HUES6 (cell line): Measurements from ENCODE around the gene BIN1.

Source experiments
- H3K27ac ChIP-seq: 2 replicates; pipeline ENCODE4 v1.7.0; 2013; ENCODE audit warnings: low read depth, mild to moderate bottlenecking, low read length, inconsistent platforms
- H3K27me3 ChIP-seq: 2 replicates; pipeline ENCODE4 v1.6.1; 2013; ENCODE audit warnings: low read length; ENCODE audit not compliant: control insufficient read depth, insufficient read depth
- H3K36me3 ChIP-seq: 2 replicates; pipeline ENCODE4 v1.6.1; 2013; ENCODE audit warnings: low read length; ENCODE audit not compliant: control insufficient read depth, insufficient read depth
- H3K4me1 ChIP-seq: 2 replicates; pipeline ENCODE4 v1.6.1; 2013; ENCODE audit warnings: low read length; ENCODE audit not compliant: control insufficient read depth, insufficient read depth
- H3K4me3 ChIP-seq: 2 replicates; pipeline ENCODE4 v1.5.1; 2013; ENCODE audit warnings: low read depth, low read length
- H3K9ac ChIP-seq: one replicate; pipeline ENCODE4 v1.6.1; 2013; ENCODE audit warnings: mild to moderate bottlenecking, low read length
- H3K9me3 ChIP-seq: 2 replicates; pipeline ENCODE4 v1.6.1; 2013; ENCODE audit warnings: low read depth, low read length; ENCODE audit not compliant: control insufficient read depth, insufficient read depth

Gene BIN1

GRCh38 chr2:127074358-127074757, 32.6 kb downstream of the BIN1 start:
- no peaks in the 10 kb centered on the region for H3K9me3 ChIP-seq
- 0 out of 2 replicates have a peak, but pooled peaks cover 3% of the 10 kb centered on the region for H3K36me3 ChIP-seq
- no peak overlapping the region for H3K4me3 ChIP-seq
- H3K27ac ChIP-seq: no peak overlapping the region
- no peak overlapping the region for H3K9ac ChIP-seq
- no peaks in the 10 kb centered on the region for H3K27me3 ChIP-seq
- peaks cover 11% of the 10 kb centered on the region; the same call in 1 of the 2 replicates for H3K4me1 ChIP-seq

- Histone ChIP-seq H3K4me3 (no peak overlapping the region), H3K9me3 (no peaks in the 10 kb centered on the region), H3K4me1 (peaks cover 8% of the 10 kb centered on the region; the same call in 1 of the 2 replicates), H3K27ac (no peak overlapping the region), H3K36me3 (peaks cover 5% of the 10 kb centered on the region; the same call in 1 of the 2 replicates), H3K27me3 (no peaks in the 10 kb centered on the region), H3K9ac (no peak overlapping the region)
Observed at GRCh38 chr2:127072970-127073369, 34.0 kb downstream of the BIN1 start.

- Histone ChIP-seq H3K4me3 (no peak overlapping the region), H3K9me3 (no peaks in the 10 kb centered on the region), H3K9ac (no peak overlapping the region), H3K36me3 (peaks cover 5% of the 10 kb centered on the region; the same call in 1 of the 2 replicates), H3K27me3 (no peaks in the 10 kb centered on the region), H3K27ac (no peak overlapping the region), H3K4me1 (peaks cover 11% of the 10 kb centered on the region; the same call in 1 of the 2 replicates)
Observed at GRCh38 chr2:127072396-127072795, 34.6 kb downstream of the BIN1 start.

- Histone ChIP-seq H3K4me1 (peaks cover 11% of the 10 kb centered on the region; the same call in 1 of the 2 replicates), H3K9ac (no peak overlapping the region), H3K9me3 (no peaks in the 10 kb centered on the region), H3K27me3 (no peaks in the 10 kb centered on the region), H3K36me3 (peaks cover 5% of the 10 kb centered on the region; the same call in 1 of the 2 replicates), H3K4me3 (no peak overlapping the region), H3K27ac (no peak overlapping the region)
Observed at GRCh38 chr2:127071901-127072328, 35.0 kb downstream of the BIN1 start.

- no peaks in the 10 kb centered on the region for H3K9me3 ChIP-seq
- H3K27me3 ChIP-seq: no peaks in the 10 kb centered on the region
- no peak overlapping the region for H3K27ac ChIP-seq
- H3K9ac ChIP-seq: no peak overlapping the region
- H3K36me3 ChIP-seq: peaks cover 5% of the 10 kb centered on the region; the same call in 1 of the 2 replicates
- H3K4me3 ChIP-seq: no peak overlapping the region
- peaks cover 19% of the 10 kb centered on the region for H3K4me1 ChIP-seq
Observed at GRCh38 chr2:127070221-127070620, 36.7 kb downstream of the BIN1 start.

GRCh38 chr2:127069536-127069935, 37.4 kb downstream of the BIN1 start:
- H3K27ac ChIP-seq: no peak overlapping the region
- H3K9me3 ChIP-seq: no peaks in the 10 kb centered on the region
- H3K9ac ChIP-seq: no peak overlapping the region
- H3K36me3 ChIP-seq: peaks cover 5% of the 10 kb centered on the region; the same call in 1 of the 2 replicates
- peaks cover 25% of the 10 kb centered on the region for H3K4me1 ChIP-seq
- no peaks in the 10 kb centered on the region for H3K27me3 ChIP-seq
- no peak overlapping the region for H3K4me3 ChIP-seq

- Histone ChIP-seq H3K4me3 (no peak overlapping the region), H3K9ac (no peak overlapping the region), H3K27ac (no peak overlapping the region)
Observed at GRCh38 chr2:127069003-127069402, 38.0 kb downstream of the BIN1 start.

GRCh38 chr2:127068351-127068741, 38.6 kb downstream of the BIN1 start:
- H3K36me3 ChIP-seq: peaks cover 5% of the 10 kb centered on the region; the same call in 1 of the 2 replicates
- peaks cover 30% of the 10 kb centered on the region for H3K4me1 ChIP-seq
- H3K4me3 ChIP-seq: no peak overlapping the region

More at GRCh38 chr2:127069003-127069402, 38.0 kb downstream of the BIN1 start:
- H3K36me3 ChIP-seq: peaks cover 5% of the 10 kb centered on the region; the same call in 1 of the 2 replicates
- no peaks in the 10 kb centered on the region for H3K27me3 ChIP-seq
- peaks cover 30% of the 10 kb centered on the region for H3K4me1 ChIP-seq
- H3K9me3 ChIP-seq: no peaks in the 10 kb centered on the region

GRCh38 chr2:127067620-127068350, 39.2 kb downstream of the BIN1 start:
- peaks cover 25% of the 10 kb centered on the region for H3K4me1 ChIP-seq
- peaks cover 6% of the 10 kb centered on the region; the same call in 1 of the 2 replicates for H3K36me3 ChIP-seq
- no peak overlapping the region for H3K9ac ChIP-seq
- no peaks in the 10 kb centered on the region for H3K27me3 ChIP-seq
- no peaks in the 10 kb centered on the region for H3K9me3 ChIP-seq
- no peak overlapping the region for H3K4me3 ChIP-seq
- no peak overlapping the region for H3K27ac ChIP-seq

More at GRCh38 chr2:127068351-127068741, 38.6 kb downstream of the BIN1 start:
- Histone ChIP-seq H3K9me3 (no peaks in the 10 kb centered on the region), H3K9ac (no peak overlapping the region), H3K27me3 (no peaks in the 10 kb centered on the region), H3K27ac (no peak overlapping the region)

- H3K4me3 ChIP-seq: no peak overlapping the region
- H3K4me1 ChIP-seq: peaks cover 25% of the 10 kb centered on the region
- H3K36me3 ChIP-seq: peaks cover 8% of the 10 kb centered on the region; the same call in 1 of the 2 replicates
- no peaks in the 10 kb centered on the region for H3K9me3 ChIP-seq
- H3K27ac ChIP-seq: no peak overlapping the region
- no peak overlapping the region for H3K9ac ChIP-seq
- no peaks in the 10 kb centered on the region for H3K27me3 ChIP-seq
Observed at GRCh38 chr2:127066942-127067341, 40.0 kb downstream of the BIN1 start.

- H3K27ac ChIP-seq: no peak overlapping the region
Observed at GRCh38 chr2:127065940-127066318, 41.0 kb downstream of the BIN1 start.

More at GRCh38 chr2:127065940-127066318, 41.0 kb downstream of the BIN1 start:
- Histone ChIP-seq H3K4me3 (no peak overlapping the region), H3K36me3 (peaks cover 10% of the 10 kb centered on the region), H3K27me3 (no peaks in the 10 kb centered on the region), H3K4me1 (peaks cover 25% of the 10 kb centered on the region), H3K9ac (peak overlapping the region; percentile 33), H3K9me3 (no peaks in the 10 kb centered on the region)
